A549 (cell line): ENCODE results near the gene POLR2E. TPM values are rescaled to one million over a fixed set of nuclear protein-coding genes. Genes with fewer than 3 reads are reported as not detected.

Source experiments
- ATAC-seq, 2 experiments: fragments of 200-7000 bp in 1 of 2; fragments of >200 bp in 1 of 2; cut with Nextera tagmentation in 1 of 2; cut with Tn5 transposase in 1 of 2; 3 replicates each; pipeline versions ENCODE4 v1.8.0 to v1.9.1; 2018 to 2020; ENCODE audit warnings: mild to moderate bottlenecking in 1 of 2, moderate library complexity in 1 of 2
- CTCF ChIA-PET: fragments of 300-600 bp; sonication (Branson Sonifier 250); formaldehyde crosslinking; extraction: SDS; loops from one replicate; lab custom pipeline; 2021; ENCODE audit warnings: antibody characterized with exemption, inconsistent platforms; lab: Yijun Ruan, JAX
- POLR2A ChIA-PET: fragments of 350-600 bp; formaldehyde crosslinking; extraction: SDS; loops from one replicate; lab custom pipeline; 2021; ENCODE audit warnings: antibody characterized with exemption, inconsistent platforms; lab: Yijun Ruan, JAX
- DNase-seq, 2 experiments: peaks; one replicate each; pipeline versions ENCODE4 v3.0.0 to v3.0.0-alpha.2; 2011 to 2016; ENCODE audit warnings: low read depth in 1 of 2, low spot score in 1 of 2
- FAIRE-seq: peaks from 2 replicates; lab custom pipeline; 2011; peaks lifted over from hg19 to GRCh38; lab: Jason Lieb, UNC
- H3K27ac ChIP-seq, 2 experiments: fragments of >200 bp; sonication (Bioruptor Twin); formaldehyde crosslinking; 3 replicates each; pipeline ENCODE4 v1.5.1; 2016 to 2017
- H3K4me1 ChIP-seq: fragments of >200 bp; sonication (Bioruptor Twin); formaldehyde crosslinking; 3 replicates; pipeline ENCODE4 v1.6.1; 2016
- H3K4me2 ChIP-seq: fragments of >200 bp; sonication (Bioruptor Twin); formaldehyde crosslinking; 3 replicates; pipeline ENCODE4 v1.6.1; 2016
- H3K4me3 ChIP-seq: fragments of >200 bp; sonication (Bioruptor Twin); formaldehyde crosslinking; 3 replicates; pipeline ENCODE4 v1.5.1; 2016
- H3K9me3 ChIP-seq: fragments of >200 bp; sonication (Bioruptor Twin); formaldehyde crosslinking; 3 replicates; pipeline ENCODE4 v1.6.1; 2016
- BCL3 ChIP-seq: fragments of >200 bp; sonication (Bioruptor Twin); formaldehyde crosslinking; IDR thresholded peaks from 3 replicates; pipeline ENCODE4 v1.6.1; 2016
- CBX2 ChIP-seq: fragments of 200-600 bp; sonication (generic); IDR thresholded peaks from 2 replicates; pipeline ENCODE4 v1.6.1; 2016; ENCODE audit warnings: low read depth, mild to moderate bottlenecking, borderline replicate concordance
- CBX8 ChIP-seq: fragments of 200-600 bp; sonication (generic); IDR thresholded peaks from 2 replicates; pipeline ENCODE4 v1.6.1; 2016
- CHD2 ChIP-seq: fragments of 150-350 bp; IDR thresholded peaks from 2 replicates; pipeline ENCODE4 v1.6.1; 2014; ENCODE audit warnings: low read length; ENCODE audit not compliant: partially characterized antibody
- CTCF ChIP-seq: fragments of >200 bp; sonication (Bioruptor Twin); formaldehyde crosslinking; IDR thresholded peaks from 3 replicates; pipeline ENCODE4 v1.5.1; 2016
- FOSB ChIP-seq: fragments of 250-450 bp; sonication (Bioruptor Pico); IDR thresholded peaks from 2 replicates; pipeline ENCODE4 v1.5.0; 2020; ENCODE audit warnings: mild to moderate bottlenecking, moderate library complexity
- FOXS1 ChIP-seq: fragments of 250-450 bp; sonication (Bioruptor Pico); IDR thresholded peaks from 2 replicates; pipeline ENCODE4 v1.5.0; 2020; ENCODE audit warnings: mild to moderate bottlenecking, moderate library complexity
- GATA3 ChIP-seq: IDR thresholded peaks from 2 replicates; pipeline ENCODE4 v1.6.1; 2012; ENCODE audit warnings: borderline replicate concordance
- HDAC2 ChIP-seq: fragments of 200-600 bp; sonication (generic); IDR thresholded peaks from 2 replicates; pipeline ENCODE4 v1.6.1; 2016
- HEYL ChIP-seq: fragments of 250-450 bp; sonication (Bioruptor Pico); IDR thresholded peaks from 2 replicates; pipeline ENCODE4 v1.8.0; 2021; ENCODE audit warnings: mild to moderate bottlenecking, moderate library complexity
- JUNB ChIP-seq: fragments of >200 bp; sonication (Bioruptor Twin); formaldehyde crosslinking; IDR thresholded peaks from 2 replicates; pipeline ENCODE4 v1.6.1; 2016
- KDM1A ChIP-seq: fragments of 200-600 bp; sonication (generic); IDR thresholded peaks from 2 replicates; pipeline ENCODE4 v1.6.1; 2016; ENCODE audit warnings: low read depth, mild to moderate bottlenecking
- KDM5A ChIP-seq: fragments of 200-600 bp; sonication (generic); IDR thresholded peaks from 2 replicates; pipeline ENCODE4 v1.6.1; 2016; ENCODE audit warnings: antibody characterized with exemption, mild to moderate bottlenecking
- MAZ ChIP-seq: fragments of 150-350 bp; IDR thresholded peaks from 2 replicates; pipeline ENCODE4 v1.6.1; 2014; ENCODE audit warnings: antibody characterized with exemption, low read depth, low read length, borderline replicate concordance
- PBX3 ChIP-seq: IDR thresholded peaks from 2 replicates; pipeline ENCODE4 v1.6.1; 2012
- POLR2AphosphoS2 ChIP-seq: conservative IDR thresholded peaks from 2 replicates; pipeline ENCODE4 v1.6.1; 2012; ENCODE audit warnings: low read length, improper control_type of control experiment, inconsistent platforms
- RARB ChIP-seq: fragments of 250-450 bp; sonication (Bioruptor Pico); IDR thresholded peaks from 2 replicates; pipeline ENCODE4 v1.8.0; 2021; ENCODE audit warnings: mild to moderate bottlenecking, moderate library complexity
- REST ChIP-seq: fragments of 200-600 bp; sonication (generic); IDR thresholded peaks from 2 replicates; pipeline ENCODE4 v1.6.1; 2016; ENCODE audit warnings: antibody characterized with exemption, mild to moderate bottlenecking, moderate library complexity
- RFX5 ChIP-seq: fragments of 450-650 bp; IDR thresholded peaks from 2 replicates; pipeline ENCODE4 v1.7.1; 2014; ENCODE audit warnings: antibody characterized with exemption, mild to moderate bottlenecking, moderate library complexity
- RNF2 ChIP-seq: fragments of 200-600 bp; sonication (generic); IDR thresholded peaks from 2 replicates; pipeline ENCODE4 v1.6.1; 2016; ENCODE audit warnings: low read depth, mild to moderate bottlenecking, antibody characterized with exemption, moderate library complexity, borderline replicate concordance
- TFCP2L1 ChIP-seq: fragments of 250-450 bp; sonication (Bioruptor Pico); IDR thresholded peaks from 2 replicates; pipeline ENCODE4 v1.5.0; 2021; ENCODE audit warnings: mild to moderate bottlenecking
- ZFP36 ChIP-seq: fragments of 450-650 bp; IDR thresholded peaks from 2 replicates; pipeline ENCODE4 v1.6.1; 2014; ENCODE audit warnings: borderline replicate concordance; ENCODE audit not compliant: partially characterized antibody
- WGBS: methylation state at CpG from one replicate; pipeline ENCODE4 v1.1.6; 2017; ENCODE audit errors: missing lambda C conversion rate; 5-methylcytosine and 5-hydroxymethylcytosine counted together
- polyA plus RNA-seq, 4 experiments: library from polyadenylated mRNA; depleted of rRNA in 3 of 4; stranded (reverse); fragments of >200 nt; fragmentation: RNase III in 1 of 4; extraction: RNeasy Plus Mini Kit Qiagen cat#74134 plus additional on column Dnase treatment in 1 of 4; gene quantifications; 2 replicates in 3 of 4; 3 replicates in 1 of 4; pipeline ENCODE4 v1.2.3, GENCODE V29; 2011 to 2017

Gene POLR2E
- polyA plus RNA-seq, 2 of the 4 experiments (the other 2 are of a cell fraction), result 99.6 to 172 TPM

GRCh38 chr19:1138121-1138520, 42.9 kb upstream of the POLR2E start:
- H3K4me2 ChIP-seq, result no peak overlapping the region
- peaks cover 2% of the 10 kb centered on the region; the same call in 2 of the 3 replicates for H3K4me1 ChIP-seq
- H3K9me3 ChIP-seq, result no peaks in the 10 kb centered on the region
- WGBS, result 70% methylated on average over 5 of the region's 11 CpGs
- no peak overlapping the region for H3K4me3 ChIP-seq
- ChIA-PET POLR2A (no interaction called here), CTCF (no interaction called here)
- no peak overlapping the region for H3K27ac ChIP-seq
- FAIRE-seq (no peak), ATAC-seq (no peak), DNase-seq (no peak)
- TF ChIP-seq ZFP36 (no peak), KDM5A (no peak), POLR2AphosphoS2 (no peak), JUNB (no peak), GATA3 (no peak), MAZ (no peak)

GRCh38 chr19:1136621-1137317, 41.6 kb upstream of the POLR2E start:
- Histone ChIP-seq H3K4me1 (peaks cover 16% of the 10 kb centered on the region), H3K9me3 (no peaks in the 10 kb centered on the region), H3K4me3 (no peak overlapping the region), H3K27ac (0 out of 6 replicates have a peak overlapping the region, but pooled peaks of 1 of the 2 experiments have one; percentile 27), H3K4me2 (no peak overlapping the region)
- CTCF ChIA-PET, result interaction anchor here (1.1 kb wide), 1 partner anchor 58 kb away, joined by 3 read pairs; no protein-coding TSS in a partner anchor
- TF ChIP-seq GATA3 (no peak), PBX3 (no peak), KDM1A (no peak), TFCP2L1 (no peak), HDAC2 (no peak), CTCF (no peak), RARB (no peak), CHD2 (no peak), CBX2 (no peak), CBX8 (no peak), RFX5 (no peak), BCL3 (no peak), FOSB (CRISPR knock-in tag) (no peak), HEYL (CRISPR knock-in tag) (no peak)
- no peak for FAIRE-seq
- no peak for DNase-seq
- no peak for ATAC-seq
- POLR2A ChIA-PET, result interaction anchor here (0.6 kb wide), 1 partner anchor 42 kb away, joined by 5 read pairs; no protein-coding TSS in a partner anchor
- WGBS, result 78% methylated on average over 12 of the region's 25 CpGs

- DNase-seq, result no peak
- Histone ChIP-seq H3K9me3 (no peaks in the 10 kb centered on the region), H3K4me2 (no peak overlapping the region), H3K27ac (peak overlapping the region in 1 of 2 experiments; percentile 27; a peak in 1 of 6 replicates), H3K4me1 (peaks cover 21% of the 10 kb centered on the region), H3K4me3 (no peak overlapping the region)
- no peak for TF ChIP-seq RNF2
- TF ChIP-seq REST, result no peak
- TF ChIP-seq RARB, result no peak
- TF ChIP-seq CBX8, result no peak
- no peak for TF ChIP-seq FOXS1 (CRISPR knock-in tag)
- no peak for ATAC-seq
- POLR2A ChIA-PET, result interaction anchor here (0.6 kb wide), 1 partner anchor 42 kb away, joined by 5 read pairs; no protein-coding TSS in a partner anchor
- 51% methylated on average over 2 of the region's 12 CpGs for WGBS
- CTCF ChIA-PET, result interaction anchor here (0.9 to 1.1 kb wide), 2 partner anchors 15 to 59 kb away, joined by 3 read pairs; no protein-coding TSS in a partner anchor
- FAIRE-seq, result no peak
Measured at GRCh38 chr19:1136201-1136600, 41.0 kb upstream of the POLR2E start.
